ENCODE results near the gene RNF220. TPM values are rescaled to one million over a fixed set of nuclear protein-coding genes. Genes with fewer than 3 reads are reported as not detected.
"Not testable (repeated sequence)": the region's sequence is repeated elsewhere in the genome, so short reads cannot be mapped to it uniquely, and the experiment has no call there.

RNF220 gene
- polyA plus RNA-seq, 4 donors: 60.0 to 105 (median 87.9) TPM

DNA sequence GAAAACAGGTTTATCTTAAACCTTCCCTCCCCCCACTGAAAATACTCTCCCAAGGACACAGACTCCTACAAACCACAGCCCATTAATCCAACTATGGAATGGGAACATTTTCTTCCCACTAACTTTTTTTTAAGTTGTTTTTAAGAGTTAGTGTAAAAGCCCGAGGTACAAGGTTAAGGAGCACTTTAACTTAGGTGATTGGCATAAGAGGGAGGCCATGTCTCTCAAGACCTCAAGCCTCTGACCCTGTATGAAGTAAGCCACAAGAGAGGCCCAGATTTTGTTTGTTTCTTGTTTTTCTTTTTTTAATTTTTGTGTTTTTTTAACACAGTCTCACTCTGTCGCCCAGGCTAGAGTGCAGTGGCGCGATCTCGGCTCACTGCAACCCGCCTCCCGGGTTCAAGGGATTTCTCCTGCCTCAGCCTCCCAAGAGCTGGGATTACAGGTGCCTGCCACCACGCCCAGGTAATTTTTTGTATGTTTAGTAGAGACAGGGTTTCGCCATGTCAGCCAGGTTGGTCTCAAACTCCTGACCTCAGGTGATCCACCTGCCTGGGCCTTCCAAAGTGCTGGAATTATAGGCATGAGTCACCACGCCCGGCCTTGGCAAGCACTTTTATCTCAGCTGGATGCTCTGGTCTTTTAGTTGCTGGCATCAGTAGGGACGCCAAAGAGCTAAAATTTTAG is 283.8 kb downstream of the RNF220 start:
- no peak for DNase-seq (ENCODE audit: low read depth in 4 of 4, low spot score in 3 of 4)

DNA sequence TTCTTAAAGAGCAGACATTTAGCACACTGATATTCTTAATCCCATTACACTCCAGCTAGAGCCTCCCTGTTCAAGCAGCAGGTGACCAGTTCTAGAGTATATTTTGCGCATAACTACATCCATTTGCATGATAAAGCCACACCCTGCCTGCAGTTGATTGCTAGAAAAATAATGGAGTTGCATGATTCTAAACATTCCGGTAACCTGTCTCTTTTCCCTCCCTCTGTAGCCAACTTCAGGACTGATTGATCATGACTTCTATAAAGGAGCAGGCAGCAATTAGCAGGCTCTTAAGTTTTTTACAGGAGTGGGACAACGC is 284.4 kb downstream of the RNF220 start:
- no peak for DNase-seq (ENCODE audit: low read depth in 4 of 4, low spot score in 3 of 4)

DNA sequence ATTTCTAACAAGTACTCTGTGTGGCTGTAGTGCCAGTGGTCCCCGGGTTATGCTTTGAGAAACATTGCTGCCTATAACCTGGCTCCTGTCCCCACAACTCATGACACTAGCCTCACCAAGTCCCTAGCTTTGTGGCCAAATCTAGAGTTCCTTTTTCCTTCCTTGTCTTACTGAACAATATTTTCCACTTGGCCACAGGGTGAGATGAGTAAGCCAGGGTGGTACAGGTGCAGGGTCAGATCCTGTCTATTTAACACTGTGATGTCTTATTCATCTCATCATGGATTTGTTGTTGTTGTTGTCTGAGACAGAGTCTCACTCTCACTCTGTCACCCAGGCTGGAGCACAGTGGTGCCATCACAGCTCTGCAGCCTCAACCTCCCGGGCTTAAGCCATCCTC is 288.1 kb downstream of the RNF220 start:
- no peak for DNase-seq (ENCODE audit: low read depth in 4 of 4, low spot score in 3 of 4)

DNA sequence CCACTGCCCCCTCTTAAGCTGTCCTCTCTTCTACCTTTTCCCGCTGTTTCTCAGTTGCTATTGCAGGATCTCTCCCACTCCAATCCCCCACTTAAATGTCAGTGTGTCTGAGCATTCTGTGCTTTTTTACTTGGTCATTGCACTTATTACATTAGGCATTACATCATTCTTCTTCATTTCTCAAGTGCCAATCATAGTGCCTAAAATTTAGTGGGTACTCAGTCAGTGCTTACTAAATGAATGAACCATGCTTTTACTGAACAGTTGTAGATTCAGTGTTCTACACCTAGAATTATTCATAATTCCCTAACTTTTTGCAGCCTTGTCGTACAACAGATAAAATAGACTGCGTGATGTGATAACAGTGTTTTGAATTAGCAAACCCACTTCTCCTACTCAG is 288.8 kb downstream of the RNF220 start:
- no peak for DNase-seq (ENCODE audit: low read depth in 4 of 4, low spot score in 3 of 4)

DNA sequence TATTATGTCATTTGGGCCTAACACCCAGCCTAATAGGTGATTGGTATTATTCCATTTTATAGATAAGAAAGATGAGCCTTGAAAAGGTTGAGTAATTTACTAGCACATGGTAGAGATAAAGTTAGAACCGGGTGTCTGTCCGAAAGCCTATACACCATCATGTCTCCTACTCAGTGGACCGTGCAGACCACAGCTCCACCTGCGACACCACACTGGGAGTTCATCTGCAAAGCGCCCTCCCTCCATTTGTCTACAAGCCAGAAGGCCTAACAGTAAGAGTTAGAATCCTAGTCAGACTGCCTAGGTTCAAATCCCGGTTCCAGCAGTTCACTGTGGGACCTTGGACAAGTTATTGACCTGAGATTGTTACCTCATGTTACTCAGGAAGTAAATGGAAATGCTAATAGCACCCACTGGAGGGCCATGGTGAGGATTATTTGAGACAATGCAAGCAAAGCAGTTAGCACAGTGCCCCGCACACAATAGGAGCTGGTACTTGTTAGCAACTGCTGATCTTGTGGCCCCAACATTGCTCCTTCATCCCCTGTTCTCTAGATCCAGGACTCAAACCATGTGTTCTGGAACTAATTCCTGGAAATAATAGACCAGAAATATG is 289.9 kb downstream of the RNF220 start:
- no peak for DNase-seq (ENCODE audit: low read depth in 4 of 4, low spot score in 3 of 4)

DNA sequence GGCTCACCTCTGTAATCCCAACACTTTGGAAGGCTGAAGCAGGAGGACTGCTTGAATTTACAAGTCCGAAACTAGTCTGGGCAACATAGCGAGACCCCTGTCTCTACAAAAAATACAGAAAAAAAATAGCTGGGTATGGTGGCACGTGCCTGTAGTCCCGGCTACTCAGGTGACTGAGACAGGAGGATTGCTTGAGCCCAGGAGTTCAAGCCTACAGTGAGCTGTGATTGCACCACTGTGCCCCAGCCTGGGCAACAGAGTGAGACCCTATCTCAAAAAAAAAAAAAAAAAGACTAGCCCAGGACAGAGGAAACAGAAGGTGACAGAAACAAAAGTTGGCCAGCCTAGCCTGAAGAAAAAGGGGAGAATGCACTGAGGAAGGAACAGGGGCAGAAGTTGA is 290.6 kb downstream of the RNF220 start:
- no peak for DNase-seq (ENCODE audit: low read depth in 4 of 4, low spot score in 3 of 4)

DNA sequence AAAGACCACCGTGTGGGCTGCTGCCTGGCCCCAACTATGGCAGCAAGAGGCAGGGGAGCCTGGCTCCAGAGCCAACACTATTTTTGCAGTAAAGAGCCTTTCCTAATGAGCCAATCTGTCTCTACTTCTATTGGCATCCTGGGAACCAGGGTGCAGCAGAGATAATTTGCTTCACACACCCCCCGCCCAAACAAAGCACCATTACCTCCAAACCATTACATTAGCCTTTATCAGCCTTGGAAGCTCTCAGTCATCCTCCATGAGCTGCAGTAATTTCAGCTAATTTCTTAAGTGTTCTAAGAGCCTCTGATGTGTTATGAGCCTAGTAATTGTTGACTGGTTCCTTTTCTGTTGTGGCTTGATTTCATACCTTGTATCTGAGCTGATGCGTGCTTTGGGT is 291.0 kb downstream of the RNF220 start:
- DNase-seq (ENCODE audit: low read depth in 4 of 4, low spot score in 3 of 4): no peak

DNA sequence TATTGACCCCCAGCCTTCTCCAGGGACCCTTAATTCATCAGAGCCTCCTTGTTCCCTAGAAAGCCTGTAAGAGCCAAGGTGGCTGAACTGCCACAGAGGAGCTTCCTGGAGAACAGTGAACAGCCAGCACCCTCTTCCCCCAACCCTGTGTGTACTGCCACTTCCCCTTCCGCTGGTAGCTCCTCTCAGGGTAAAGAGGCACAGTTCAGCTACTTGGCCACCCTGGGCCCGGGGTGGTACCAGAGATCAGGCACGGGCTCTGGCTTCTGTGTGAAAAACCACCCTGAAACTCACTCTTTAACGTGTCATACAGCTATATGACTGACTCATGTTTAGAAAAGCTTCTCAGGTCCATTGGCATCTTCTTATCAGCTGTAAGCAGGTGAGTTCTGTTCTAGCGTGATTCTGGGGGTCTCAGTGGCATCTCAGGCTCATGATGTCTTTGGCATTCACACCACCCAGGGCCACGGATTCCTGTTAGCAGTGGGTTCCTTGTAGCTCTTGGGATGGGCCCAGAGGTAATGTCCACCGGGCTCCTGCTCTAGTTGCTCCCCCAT is 291.8 kb downstream of the RNF220 start:
- no peak for DNase-seq (ENCODE audit: low read depth in 4 of 4, low spot score in 3 of 4)

DNA sequence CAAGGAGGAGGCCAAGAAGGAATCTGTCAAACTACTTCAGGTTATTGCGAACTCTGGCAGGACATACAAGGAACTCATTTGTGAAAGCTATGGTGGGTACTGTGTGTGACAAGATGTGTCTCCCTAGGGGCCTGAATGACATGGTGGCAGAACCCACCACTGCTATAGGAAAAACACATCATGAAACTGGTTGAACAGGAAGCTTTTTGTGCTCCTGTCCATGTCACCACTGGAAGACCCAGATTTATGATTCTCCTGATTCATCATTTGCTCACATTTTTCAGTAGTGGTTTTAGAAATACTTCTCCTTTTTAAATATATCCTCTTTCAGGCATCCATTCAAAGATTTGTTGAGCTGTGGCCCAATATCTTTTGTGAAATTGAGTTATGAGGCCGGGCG is 293.1 kb downstream of the RNF220 start:
- DNase-seq (ENCODE audit: low read depth in 4 of 4, low spot score in 3 of 4): no peak

DNA sequence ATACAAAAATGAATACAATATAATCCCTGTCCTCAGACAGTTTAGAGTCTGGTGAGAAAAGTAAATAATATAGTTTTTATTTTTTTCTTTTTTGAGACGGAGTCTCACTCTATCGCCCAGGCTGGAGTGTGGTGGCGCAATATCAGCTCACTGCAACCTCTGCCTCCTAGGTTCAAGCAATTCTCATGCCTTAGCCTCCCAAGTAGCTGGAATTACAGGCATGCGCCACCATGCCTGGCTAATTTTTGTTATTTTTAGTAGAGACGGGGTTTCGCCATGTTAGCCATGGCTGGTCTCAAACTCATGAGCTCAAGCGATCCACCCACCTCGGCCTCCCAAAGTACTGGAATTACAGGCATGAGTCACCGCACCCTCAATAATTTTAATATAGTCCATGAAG is 294.3 kb downstream of the RNF220 start:
- not testable (repeated sequence) for DNase-seq (ENCODE audit: low read depth in 4 of 4, low spot score in 3 of 4)

DNA sequence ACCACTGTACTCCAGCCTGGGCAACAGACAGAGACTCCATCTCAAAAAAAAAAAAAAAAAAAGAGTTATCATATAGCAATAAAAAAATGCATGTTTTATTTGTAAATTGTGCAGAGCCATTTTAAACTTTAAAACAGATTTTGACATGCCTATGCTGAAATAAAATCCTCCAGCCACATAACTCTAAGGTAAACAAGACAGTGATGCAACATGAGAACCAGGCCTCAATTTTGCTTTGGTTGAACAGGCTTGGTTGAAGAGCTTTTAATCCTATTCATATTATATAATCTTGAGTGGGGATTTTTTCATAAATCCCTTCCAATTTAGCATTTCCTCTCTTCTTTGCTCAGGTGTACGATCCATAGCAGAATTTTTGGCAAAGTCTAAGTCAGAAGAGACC is 295.5 kb downstream of the RNF220 start:
- DNase-seq (ENCODE audit: low read depth in 4 of 4, low spot score in 3 of 4): no peak

DNA sequence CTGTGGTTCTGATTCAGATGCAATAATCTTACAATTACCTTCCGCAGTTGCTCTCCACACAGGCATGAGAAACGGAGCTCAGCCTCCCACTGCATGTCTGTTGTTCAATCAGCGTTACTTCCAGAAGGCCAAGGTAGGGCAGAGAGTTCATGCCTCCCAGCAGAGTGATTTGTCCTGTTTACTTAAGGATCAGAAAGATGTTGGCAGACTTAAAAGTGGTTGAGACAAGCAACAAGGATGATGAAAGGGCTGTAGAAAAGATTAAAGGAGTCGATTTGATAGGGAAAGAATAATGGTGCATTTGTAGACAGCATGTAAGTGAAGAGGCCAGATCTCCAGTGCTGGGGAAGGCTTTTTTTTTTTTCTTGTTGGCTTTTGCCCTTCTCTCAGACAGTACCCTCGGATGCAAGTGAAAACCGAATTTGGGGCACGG is 296.1 kb downstream of the RNF220 start:
- no peak for DNase-seq (ENCODE audit: low read depth in 4 of 4, low spot score in 3 of 4)

Other genes with a start within 250 kb of the RNF220 start
- 10 to 100 TPM; 42.9 to 72.5 (median 52.6) TPM for gene DMAP1, start 191.8 kb upstream of the RNF220 start, polyA plus RNA-seq (ENCODE audit: insufficient read length in 4 of 4)
- gene ERI3, start 50.0 kb upstream of the RNF220 start, polyA plus RNA-seq (ENCODE audit: insufficient read length in 4 of 4): 10 to 100 TPM; 51.9 to 92.9 (median 79.7) TPM

All from left renal pelvis (tissue), 4 donors.